Astrocyte of the cerebellum (primary cell): ENCODE data around the gene PIK3R2.

Source experiments
- DNase-seq: peaks from one replicate; pipeline ENCODE4 v3.0.0-alpha.2; 2011; ENCODE audit warnings: low read depth
- H3K4me3 ChIP-seq: 2 replicates; pipeline ENCODE4 v1.5.1; 2011; ENCODE audit warnings: mild to moderate bottlenecking, low read depth, low read length, moderate library complexity
- CTCF ChIP-seq: IDR thresholded peaks from 2 replicates; pipeline ENCODE4 v1.5.1; 2012; ENCODE audit warnings: low read length, low read depth, moderate library complexity, mild to moderate bottlenecking; ENCODE audit errors: missing control alignments
- in situ Hi-C: cut with HindIII; loops from 2 replicates; pipeline ENCODE4 v1.10.0; 2017; ENCODE audit warnings: low sequenced_read_pairs

The PIK3R2 gene

GRCh38 chr19:18150776-18151624 is 2.0 kb upstream of the PIK3R2 start:
- H3K4me3 ChIP-seq, result no peak overlapping the region
- DNase-seq, result no peak
- in situ Hi-C loops, result no loop called here
- TF ChIP-seq CTCF, result no peak

GRCh38 chr19:18152442-18152816 is 534 bp upstream of the PIK3R2 start:
- peak overlapping the region; percentile 92 for H3K4me3 ChIP-seq
- in situ Hi-C loops, result no loop called here
- peak; percentile 65 for TF ChIP-seq CTCF
- peak; percentile 95 for DNase-seq

GRCh38 chr19:18153556-18154134 is 682 bp downstream of the PIK3R2 start:
- in situ Hi-C loops, result no loop called here
- no peak for TF ChIP-seq CTCF
- DNase-seq, result no peak
- peak overlapping the region; percentile 92 for H3K4me3 ChIP-seq

GRCh38 chr19:18155095-18156087 is 2.4 kb downstream of the PIK3R2 start:
- no peak for DNase-seq
- in situ Hi-C loops, result no loop called here
- no peak for TF ChIP-seq CTCF
- H3K4me3 ChIP-seq, result no peak overlapping the region

GRCh38 chr19:18156268-18156667 is 3.3 kb downstream of the PIK3R2 start:
- no peak overlapping the region for H3K4me3 ChIP-seq
- no peak for DNase-seq
- in situ Hi-C loops, result no loop called here
- no peak for TF ChIP-seq CTCF

GRCh38 chr19:18156841-18157464 is 4.0 kb downstream of the PIK3R2 start:
- peak; percentile 62 for DNase-seq
- no peak for TF ChIP-seq CTCF
- no peak overlapping the region for H3K4me3 ChIP-seq
- in situ Hi-C loops, result no loop called here
